ENCODE measurements around the gene RBM14.
"Not testable (repeated sequence)": the region's sequence is repeated elsewhere in the genome, so short reads cannot be mapped to it uniquely, and the experiment has no call there.

The RBM14 gene

DNA sequence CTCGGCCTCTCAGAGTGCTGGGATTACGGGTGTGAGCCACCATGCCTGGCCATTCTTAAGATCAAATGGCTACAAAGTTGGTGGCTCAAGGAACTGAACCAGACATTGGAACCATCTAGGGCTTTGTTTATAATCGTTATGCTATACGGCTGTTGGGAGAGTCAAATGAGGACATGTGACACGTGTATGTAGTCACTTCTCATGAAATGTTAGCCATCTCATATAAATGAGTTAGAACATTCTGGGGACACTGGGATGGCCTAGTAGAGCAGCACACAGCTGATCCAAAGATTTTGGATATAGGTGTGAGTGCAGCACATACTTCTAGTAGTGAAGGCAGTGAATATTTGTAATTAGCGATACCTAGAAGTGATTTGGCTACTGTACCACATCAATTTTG lies 15.5 kb downstream of the RBM14 start:
- no peak for TF ChIP-seq CTCF (IDR thresholded peaks at IDR 0.05; ENCODE audit: low read depth, low read length, missing control alignments)
- no peak overlapping the region for H3K4me3 ChIP-seq (replicated peaks; ENCODE audit: low read depth, low read length)
- DNase-seq (ENCODE audit: extremely low read depth, low read depth) = no peak

DNA sequence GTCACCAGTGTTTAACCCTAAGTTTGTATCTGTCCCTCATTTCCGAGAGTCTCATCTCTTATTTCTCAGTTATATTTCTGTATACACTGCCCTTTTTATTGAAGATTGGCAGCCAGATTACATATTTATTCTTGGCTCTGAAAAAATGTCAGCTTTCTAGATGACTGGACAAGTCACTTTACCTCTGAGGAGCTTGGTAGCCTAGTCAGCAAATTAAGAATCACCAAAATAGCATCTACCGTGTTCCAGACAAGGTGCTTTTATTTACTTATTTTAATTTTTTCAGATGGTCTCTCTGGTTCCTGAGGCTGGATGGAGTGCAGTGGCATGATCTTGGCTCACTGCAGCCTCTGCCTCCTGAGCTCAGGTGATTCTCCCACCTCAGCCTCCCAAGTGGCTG lies 16.5 kb downstream of the RBM14 start:
- DNase-seq (ENCODE audit: extremely low read depth, low read depth) = no peak
- no peak for TF ChIP-seq CTCF (IDR thresholded peaks at IDR 0.05; ENCODE audit: low read depth, low read length, missing control alignments)
- H3K4me3 ChIP-seq (replicated peaks; ENCODE audit: low read depth, low read length) = no peak overlapping the region

DNA sequence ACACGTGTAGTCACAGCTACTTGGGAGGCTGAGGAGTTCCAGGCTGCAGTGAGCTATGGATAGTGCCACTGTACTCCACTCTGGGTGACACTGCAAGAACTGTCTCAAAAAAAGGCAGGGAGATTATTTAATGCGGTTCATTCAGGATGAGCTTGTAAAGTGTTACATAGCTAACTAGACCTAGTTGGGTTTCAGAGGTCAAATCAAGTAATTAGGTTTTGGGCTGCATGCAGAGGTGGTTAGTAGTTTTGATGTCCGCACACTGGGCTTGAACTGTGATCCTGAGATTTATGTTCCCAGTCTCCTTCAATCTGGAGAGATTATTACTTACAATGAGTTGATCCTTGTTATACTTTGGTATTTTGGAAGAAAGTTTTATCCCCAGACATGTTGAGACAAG lies 20.0 kb downstream of the RBM14 start:
- no peak for DNase-seq (ENCODE audit: extremely low read depth, low read depth)
- no peak for TF ChIP-seq CTCF (IDR thresholded peaks at IDR 0.05; ENCODE audit: low read depth, low read length, missing control alignments)

DNA sequence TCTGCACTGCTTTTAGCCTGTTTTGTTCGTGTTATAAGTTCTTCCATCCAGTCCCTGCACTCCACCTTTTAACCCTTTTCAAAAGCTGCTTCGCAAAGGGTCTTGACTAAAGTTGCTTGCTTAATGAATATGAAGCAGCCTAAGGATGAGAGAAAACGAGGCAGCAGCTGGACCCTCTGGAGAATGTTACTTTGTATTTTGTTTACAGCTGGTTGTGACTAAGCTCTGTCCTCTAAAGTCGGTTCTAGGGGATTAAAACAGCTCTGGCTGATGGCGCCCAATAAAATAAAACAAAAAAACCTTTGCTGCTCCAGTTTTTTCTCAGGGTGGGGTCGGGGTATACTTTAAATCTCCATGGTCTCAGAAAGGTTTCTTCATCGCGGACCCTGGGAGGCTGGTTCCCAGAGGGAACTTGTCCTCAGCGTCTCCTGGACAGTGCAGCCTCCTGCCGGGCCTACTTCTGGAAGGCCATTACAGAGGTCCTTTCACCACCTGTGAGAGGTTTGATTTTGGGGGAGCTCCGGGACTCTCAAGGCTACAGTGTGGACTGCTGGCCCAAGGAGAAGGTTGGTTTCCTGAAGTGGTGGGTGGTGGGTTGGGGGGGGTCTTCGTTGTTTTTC lies 21.2 kb downstream of the RBM14 start:
- peak overlapping the region; percentile 95 for H3K4me3 ChIP-seq (replicated peaks; ENCODE audit: low read depth, low read length)
- TF ChIP-seq CTCF (IDR thresholded peaks at IDR 0.05; ENCODE audit: low read depth, low read length, missing control alignments) = peak; percentile 2
- DNase-seq (ENCODE audit: extremely low read depth, low read depth) = peak; percentile 15

More for the DNA sequence above, 20.0 kb downstream of the RBM14 start:
- H3K4me3 ChIP-seq (replicated peaks; ENCODE audit: low read depth, low read length) = no peak overlapping the region

DNA sequence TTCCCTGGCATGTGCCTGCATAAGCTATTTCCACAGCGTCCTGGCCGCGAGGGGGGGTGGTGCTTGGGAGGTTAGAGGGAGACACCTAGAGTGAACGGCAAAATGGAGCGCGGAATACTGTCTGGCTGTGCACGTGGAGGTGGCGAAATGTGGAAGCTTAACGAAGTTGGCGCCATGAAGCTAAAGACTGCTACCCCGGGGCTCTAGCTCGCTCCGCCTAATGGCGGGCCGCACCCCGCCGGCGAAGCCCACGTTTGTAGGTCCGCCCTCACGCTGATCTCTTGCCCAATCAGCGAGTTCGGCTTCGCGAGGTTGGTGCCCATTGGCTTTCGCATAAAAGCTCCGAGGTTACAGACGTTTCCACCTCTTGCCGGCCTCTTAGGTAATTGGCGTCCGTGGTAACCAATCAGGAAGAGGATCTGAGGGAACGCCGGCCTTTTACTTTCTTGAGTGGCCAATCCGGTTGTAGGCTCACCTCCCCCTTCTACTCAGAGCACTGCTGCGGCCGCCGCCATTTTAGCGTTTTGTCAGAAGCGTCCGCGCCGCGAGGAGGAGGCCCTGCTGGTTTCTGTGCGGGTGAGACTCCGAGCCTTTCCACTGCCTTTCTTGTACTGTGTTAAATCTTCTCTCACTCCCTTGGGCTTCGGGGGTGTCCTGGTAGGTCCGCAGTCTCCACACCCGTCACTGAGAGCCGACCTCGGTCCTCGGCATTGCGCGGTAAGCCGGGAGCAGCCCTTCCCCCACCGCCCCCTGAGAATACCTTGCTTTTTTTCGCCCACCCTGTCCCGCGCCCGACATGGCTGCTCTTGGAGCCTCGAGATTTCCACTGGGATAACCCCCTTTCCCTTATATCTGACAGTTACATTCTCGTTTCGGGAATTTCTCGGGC lies 22.0 kb downstream of the RBM14 start, which contains the start of gene RBM4:
TSS of gene RBM4 (plus strand) at position 527 of the 889 bp plus-strand sequence. CDS start 1,009 bp downstream, outside the sequence.
- TF ChIP-seq CTCF (IDR thresholded peaks at IDR 0.05; ENCODE audit: low read depth, low read length, missing control alignments) = no peak
- peak within 1 kb of the TSS; percentile 95 for H3K4me3 ChIP-seq (replicated peaks; ENCODE audit: low read depth, low read length)
- peak; percentile 100 for DNase-seq (ENCODE audit: extremely low read depth, low read depth)

GRCh38 chr11:66639066-66639813 lies 22.8 kb downstream of the RBM14 start:
- no peak for DNase-seq (ENCODE audit: extremely low read depth, low read depth)
- peak overlapping the region; percentile 95 for H3K4me3 ChIP-seq (replicated peaks; ENCODE audit: low read depth, low read length)
- no peak for TF ChIP-seq CTCF (IDR thresholded peaks at IDR 0.05; ENCODE audit: low read depth, low read length, missing control alignments)

- DNase-seq (ENCODE audit: extremely low read depth, low read depth) = not testable (repeated sequence)
- peak overlapping the region; percentile 95 for H3K4me3 ChIP-seq (replicated peaks; ENCODE audit: low read depth, low read length)
These were observed 23.4 kb downstream of the RBM14 start for GRCh38 chr11:66639814-66640340.

Measured in HFF-Myc (cell line).